GM11168 (cell line): ENCODE results near the gene PPARGC1A.

ENCODE experiments used
- in situ Hi-C: fragments of 300-500 bp; cut with MboI; formaldehyde crosslinking; loops from one replicate; pipeline ENCODE4 v1.12.0; 2022; ENCODE audit warnings: low sequenced_read_pairs; ENCODE audit not compliant: unreplicated experiment

Gene PPARGC1A

GRCh38 chr4:23882976-23883531 is 6.8 kb downstream of the PPARGC1A start:
- in situ Hi-C loops: no loop called here

GRCh38 chr4:23881674-23882337 is 8.0 kb downstream of the PPARGC1A start:
- in situ Hi-C loops: no loop called here

GRCh38 chr4:23881052-23881501 is 8.8 kb downstream of the PPARGC1A start:
- in situ Hi-C loops: no loop called here

- in situ Hi-C loops: no loop called here
Observed at GRCh38 chr4:23878912-23879732, 10.7 kb downstream of the PPARGC1A start.

GRCh38 chr4:23878246-23878891 is 11.5 kb downstream of the PPARGC1A start:
- in situ Hi-C loops: no loop called here

GRCh38 chr4:23877758-23878229 is 12.1 kb downstream of the PPARGC1A start:
- in situ Hi-C loops: no loop called here

- in situ Hi-C loops: no loop called here
Observed at GRCh38 chr4:23876418-23877089, 13.3 kb downstream of the PPARGC1A start.

- in situ Hi-C loops: no loop called here
Observed at GRCh38 chr4:23875317-23875716, 14.5 kb downstream of the PPARGC1A start.

- in situ Hi-C loops: no loop called here
Observed at GRCh38 chr4:23874536-23874901, 15.3 kb downstream of the PPARGC1A start.

GRCh38 chr4:23873717-23874535 is 15.9 kb downstream of the PPARGC1A start:
- in situ Hi-C loops: no loop called here

- in situ Hi-C loops: no loop called here
Observed at GRCh38 chr4:23871426-23871825, 18.4 kb downstream of the PPARGC1A start.

- in situ Hi-C loops: no loop called here
Observed at GRCh38 chr4:23866450-23867075, 23.3 kb downstream of the PPARGC1A start.

- in situ Hi-C loops: no loop called here
Observed at GRCh38 chr4:23861897-23862296, 27.9 kb downstream of the PPARGC1A start.

- in situ Hi-C loops: no loop called here
Observed at GRCh38 chr4:23860919-23861318, 28.9 kb downstream of the PPARGC1A start.

GRCh38 chr4:23857367-23857959 is 32.4 kb downstream of the PPARGC1A start:
- in situ Hi-C loops: no loop called here

- in situ Hi-C loops: no loop called here
Observed at GRCh38 chr4:23856630-23857029, 33.2 kb downstream of the PPARGC1A start.

- in situ Hi-C loops: no loop called here
Observed at GRCh38 chr4:23855912-23856605, 33.8 kb downstream of the PPARGC1A start.
